Endothelial cell of umbilical vein (primary cell): ENCODE results near the gene CD19. TPM values are rescaled to one million over a fixed set of nuclear protein-coding genes. Genes with fewer than 3 reads are reported as not detected.

ENCODE experiments used
- BruUV-seq: library from RNA; stranded (reverse); fragments of 400-500 nt; replicated peaks from 2 replicates; lab custom pipeline; 2021; lab: Mats Ljungman, UMichigan
- CTCF ChIA-PET: fragments of 300-600, 350-600 bp; sonication (Branson Sonifier 250); formaldehyde crosslinking; loops from one replicate; lab custom pipeline; 2021; ENCODE audit warnings: antibody characterized with exemption, inconsistent platforms; lab: Charles Lee
- POLR2A ChIA-PET: fragments of 300-600, 350-600 bp; sonication (Branson Sonifier 250); formaldehyde crosslinking; loops from one replicate; lab custom pipeline; 2021; ENCODE audit warnings: antibody characterized with exemption, inconsistent platforms; lab: Charles Lee
- DNase-seq: peaks from one replicate; pipeline ENCODE4 v3.0.0-alpha.2; 2011; ENCODE audit warnings: low read depth, low spot score
- FAIRE-seq: peaks from 2 replicates; lab custom pipeline; 2011; peaks lifted over from hg19 to GRCh38; lab: Jason Lieb, UNC
- H2AFZ ChIP-seq: 2 replicates; pipeline ENCODE4 v1.6.0; 2012; ENCODE audit warnings: low read depth, low read length, control low read depth, inconsistent platforms
- H3K27ac ChIP-seq: 2 replicates; pipeline ENCODE4 v1.5.1; 2011; ENCODE audit warnings: low read depth, mild to moderate bottlenecking, control low read depth, low read length, moderate library complexity; ENCODE audit not compliant: insufficient read depth
- H3K27me3 ChIP-seq, 2 experiments: 2 replicates each; pipeline versions ENCODE4 v1.6.0 to v1.6.1; 2011; ENCODE audit warnings: low read length in 2 of 2, mixed read lengths in 1 of 2; ENCODE audit not compliant: control insufficient read depth in 2 of 2, insufficient read depth in 2 of 2
- H3K36me3 ChIP-seq, 2 experiments: 2 replicates in 1 of 2; 3 replicates in 1 of 2; pipeline ENCODE4 v1.5.1; 2011; ENCODE audit warnings: low read length in 2 of 2, mild to moderate bottlenecking in 1 of 2, moderate library complexity in 1 of 2; ENCODE audit not compliant: control insufficient read depth in 2 of 2, insufficient read depth in 2 of 2; ENCODE audit errors: extremely low read depth in 1 of 2
- H3K4me1 ChIP-seq: 3 replicates; pipeline ENCODE4 v1.5.1; 2011; ENCODE audit warnings: mild to moderate bottlenecking, low read length; ENCODE audit not compliant: control insufficient read depth, insufficient read depth; ENCODE audit errors: extremely low read depth
- H3K4me2 ChIP-seq: 2 replicates; pipeline ENCODE4 v1.6.1; 2011; ENCODE audit warnings: low read length, control low read depth, mixed read lengths; ENCODE audit not compliant: insufficient read depth
- H3K4me3 ChIP-seq, 3 experiments: fragments of 200-600 bp in 1 of 3; sonication (generic), shearing (Covaris generic) in 1 of 3; replicated peaks in 1 of 3; 2 replicates each; pipeline ENCODE4 v1.5.1; 2011 to 2016; ENCODE audit warnings: control low read depth in 3 of 3, low read length in 3 of 3, mild to moderate bottlenecking in 2 of 3, inconsistent platforms in 1 of 3, low read depth in 1 of 3, moderate library complexity in 1 of 3; ENCODE audit not compliant: insufficient read depth in 1 of 3
- H3K79me2 ChIP-seq: 2 replicates; pipeline ENCODE4 v1.6.0; 2012; ENCODE audit warnings: low read length, inconsistent platforms; ENCODE audit not compliant: control insufficient read depth, insufficient read depth
- H3K9ac ChIP-seq: replicated peaks from 2 replicates; pipeline ENCODE3; 2011; ENCODE audit warnings: low read length, control low read depth; ENCODE audit not compliant: insufficient read depth; ENCODE audit errors: extremely low read depth
- H3K9me1 ChIP-seq: replicated peaks from 3 replicates; pipeline ENCODE4 v1.6.0; 2011; ENCODE audit warnings: mild to moderate bottlenecking, low read length; ENCODE audit not compliant: control insufficient read depth, insufficient read depth; ENCODE audit errors: extremely low read depth
- H3K9me3 ChIP-seq: replicated peaks from 2 replicates; pipeline ENCODE4 v1.5.1; 2012; ENCODE audit warnings: low read length, inconsistent platforms; ENCODE audit not compliant: control insufficient read depth, insufficient read depth
- H4K20me1 ChIP-seq: replicated peaks from 2 replicates; pipeline ENCODE3; 2011; ENCODE audit warnings: mild to moderate bottlenecking, low read length; ENCODE audit not compliant: control insufficient read depth, insufficient read depth; ENCODE audit errors: extremely low read depth
- CTCF ChIP-seq, 2 donors: IDR thresholded peaks; 1 replicate in 1 of 2; 2 replicates in 1 of 2; pipeline ENCODE4 v1.5.1; 2011; ENCODE audit warnings: low read length in 2 of 2, mild to moderate bottlenecking in 2 of 2, moderate library complexity in 2 of 2, control low read depth in 1 of 2, inconsistent platforms in 1 of 2, low read depth in 1 of 2; ENCODE audit not compliant: insufficient read depth in 1 of 2; ENCODE audit errors: extremely low read depth in 1 of 2
- EZH2 ChIP-seq: IDR thresholded peaks from 2 replicates; pipeline ENCODE4 v1.6.1; 2012; ENCODE audit warnings: borderline replicate concordance, low read depth, mild to moderate bottlenecking, moderate library complexity, low read length, inconsistent platforms; ENCODE audit not compliant: severe bottlenecking
- FOS ChIP-seq: IDR thresholded peaks from 2 replicates; pipeline ENCODE4 v1.6.1; 2011; ENCODE audit warnings: mild to moderate bottlenecking, low read length, moderate library complexity, borderline replicate concordance; ENCODE audit not compliant: insufficient read depth
- GATA2 ChIP-seq: IDR thresholded peaks from 2 replicates; pipeline ENCODE4 v1.7.0; 2011; ENCODE audit warnings: low read depth, mild to moderate bottlenecking, moderate library complexity, mixed read lengths, low read length; ENCODE audit not compliant: insufficient read length, insufficient read depth
- JUN ChIP-seq: IDR thresholded peaks from 2 replicates; pipeline ENCODE4 v1.6.1; 2011; ENCODE audit warnings: borderline replicate concordance, low read depth; ENCODE audit not compliant: insufficient read length, insufficient read depth
- MAX ChIP-seq: IDR thresholded peaks from 2 replicates; pipeline ENCODE4 v1.6.1; 2011; ENCODE audit not compliant: insufficient read depth, insufficient read length
- MYC ChIP-seq: IDR thresholded peaks from one replicate; pipeline ENCODE4 v1.6.1; 2011; ENCODE audit warnings: mild to moderate bottlenecking, low read depth, low read length
- POLR2A ChIP-seq: IDR thresholded peaks from 2 replicates; pipeline ENCODE4 v1.6.1; 2012; ENCODE audit warnings: low read depth, mild to moderate bottlenecking, control low read depth, low read length
- POLR2AphosphoS5 ChIP-seq: IDR thresholded peaks from 2 replicates; pipeline ENCODE4 v1.6.1; 2012; ENCODE audit warnings: low read depth, mild to moderate bottlenecking, control low read depth, low read length, moderate library complexity; ENCODE audit not compliant: insufficient read depth
- dilution Hi-C: fragments of 300-500 bp; cut with MboI; formaldehyde crosslinking; loops from one replicate; pipeline ENCODE4 v1.15.0; 2019; ENCODE audit warnings: low sequenced_read_pairs; ENCODE audit not compliant: extremely low pct_ligation_motif_present
- intact Hi-C: fragments of 100-400 bp; cut with micrococcal nuclease; formaldehyde crosslinking; loops from one replicate; pipeline ENCODE4 v1.10.0; 2022
- polyA plus RNA-seq, 4 experiments: library from polyadenylated mRNA; depleted of rRNA in 3 of 4; stranded (reverse) in 3 of 4; unstranded in 1 of 4; fragments of >200 nt; gene quantifications; 2 replicates each; pipeline versions ENCODE4 v1.2.1 to v1.2.3, GENCODE V29; 2011 to 2012; ENCODE audit warnings: missing spikeins in 1 of 4
- total RNA-seq: library from RNA; stranded (reverse); gene quantifications from 2 replicates; pipeline ENCODE4 v1.2.3, GENCODE V29; 2021

Gene CD19
- total and polyA plus RNA-seq, 2 donors (not counting 3 experiments of a cell fraction or from before 2014, with no cell fraction given): 0.06 TPM; not detected in 1

- POLR2A ChIA-PET: no interaction called here
- intact Hi-C loops: no loop called here
- CTCF ChIA-PET: interaction anchor here (0.9 kb wide), 1 partner anchor 63 kb away, joined by 3 read pairs; no protein-coding TSS in a partner anchor
- Histone ChIP-seq H3K36me3 (no peaks in the 10 kb centered on the region), H3K79me2 (no peaks in the 10 kb centered on the region), H2AFZ (no peak overlapping the region), H3K4me3 (no peak overlapping the region), H3K27ac (no peak overlapping the region), H4K20me1 (no peaks in the 10 kb centered on the region), H3K9me1 (no peaks in the 10 kb centered on the region), H3K4me1 (peaks cover 12% of the 10 kb centered on the region), H3K9me3 (no peaks in the 10 kb centered on the region), H3K4me2 (no peak overlapping the region), H3K27me3 (no peaks in the 10 kb centered on the region), H3K9ac (no peak overlapping the region)
- dilution Hi-C loops: no loop called here
- no TSS peak for BruUV-seq
- DNase-seq (no peak), FAIRE-seq (no peak)
- no peak for TF ChIP-seq EZH2
- TF ChIP-seq MYC: no peak
- TF ChIP-seq POLR2A: no peak
- no peak for TF ChIP-seq CTCF (IDR thresholded peaks at IDR 0.05; ENCODE audit: extremely low read depth in 1 of 2, insufficient read depth in 1 of 2, low read depth in 1 of 2, low read length in 2 of 2)
- no peak for TF ChIP-seq POLR2AphosphoS5
- TF ChIP-seq FOS: no peak
- TF ChIP-seq GATA2: no peak
- no peak for TF ChIP-seq JUN
- no peak for TF ChIP-seq MAX
These were observed 49.1 kb upstream of the CD19 start for GRCh38 chr16:28882551-28883160.
